AG20443 (cell line): ENCODE data around the gene FRS2.

Experiments
- DNase-seq: peaks from one replicate; pipeline ENCODE4 v3.0.0; 2012; ENCODE audit warnings: low spot score, mixed read lengths

FRS2 gene

GRCh38 chr12:69464428-69464827, 5.8 kb upstream of the FRS2 start:
- DNase-seq: no peak

DNA sequence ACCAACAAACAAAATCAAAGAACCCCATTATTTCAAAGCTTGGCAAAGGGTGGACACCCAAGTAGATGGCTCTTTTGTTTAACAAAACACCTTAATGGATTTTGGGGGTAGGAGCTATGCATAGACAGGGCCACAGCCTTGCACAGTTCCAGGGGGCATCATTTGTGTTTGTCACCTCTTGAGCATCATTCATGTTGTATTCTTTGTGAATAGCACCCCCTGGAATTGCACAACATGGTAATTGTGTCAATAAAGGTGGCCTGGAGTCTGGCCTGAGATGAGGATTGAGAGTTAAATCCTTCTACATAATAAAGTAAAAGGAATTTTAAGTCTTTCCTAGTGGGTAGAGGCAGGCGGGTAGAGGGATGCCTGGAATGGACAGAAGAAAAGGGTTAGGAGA, 3.3 kb upstream of the FRS2 start:
- no peak for DNase-seq

GRCh38 chr12:69467366-69467765, 2.8 kb upstream of the FRS2 start:
- DNase-seq: no peak

DNA sequence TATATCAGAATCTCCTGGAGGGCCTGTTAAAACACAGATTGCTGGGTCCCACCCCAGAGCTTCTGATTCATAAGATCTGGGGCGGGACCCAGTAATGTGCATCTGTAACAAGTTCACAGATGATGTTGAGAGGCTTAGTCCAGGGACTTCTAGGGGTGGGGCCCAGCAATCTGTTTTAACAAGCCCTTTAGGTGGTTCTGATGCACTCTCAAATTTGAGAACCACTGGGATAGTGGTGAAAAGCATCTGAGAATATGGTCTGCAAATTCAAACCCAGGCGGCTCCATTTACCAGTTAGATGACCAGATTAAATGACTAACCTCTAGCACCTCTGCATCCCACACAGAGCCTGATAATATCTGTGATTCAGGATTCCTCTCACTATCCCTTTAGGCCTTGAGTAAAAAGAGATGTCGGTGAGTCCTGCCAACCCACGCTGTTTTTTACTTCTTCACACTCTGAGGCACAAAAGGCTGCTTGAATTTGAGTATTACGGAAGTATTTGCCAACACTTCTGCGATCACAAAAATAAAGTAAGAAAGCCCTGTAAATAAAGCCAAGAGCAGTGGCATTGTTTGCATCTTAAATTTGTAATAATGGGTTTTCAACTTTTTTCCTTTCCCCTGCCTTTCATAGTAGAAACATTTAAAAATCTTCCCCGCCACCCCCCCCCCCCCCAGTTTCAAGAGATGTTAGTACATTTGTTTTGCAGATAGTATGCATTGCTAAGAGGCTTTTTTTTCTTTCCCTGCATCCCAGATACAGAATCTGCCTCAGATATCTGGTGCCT, 1.8 kb upstream of the FRS2 start:
- DNase-seq: no peak

DNA sequence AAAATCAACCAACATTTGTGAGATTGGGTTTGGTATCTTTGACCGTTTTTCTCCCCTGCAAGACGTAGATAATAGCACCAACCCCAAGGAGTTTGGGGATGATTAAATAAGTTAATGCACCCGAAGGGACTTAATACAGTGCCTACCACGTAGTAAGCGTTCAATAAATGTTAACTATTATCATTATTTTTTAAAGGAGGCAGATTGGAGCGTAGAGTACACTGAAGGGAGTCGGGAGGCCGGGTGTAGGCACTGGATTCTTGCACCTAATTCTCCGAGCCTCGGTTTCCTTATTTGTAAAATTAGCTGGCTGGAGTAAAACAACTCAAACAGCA, 367 bp upstream of the FRS2 start:
- DNase-seq: peak; percentile 18

- DNase-seq: no peak
Observed at GRCh38 chr12:69471076-69471430, 865 bp downstream of the FRS2 start.

- DNase-seq: no peak
Observed at GRCh38 chr12:69471667-69472385, 1.6 kb downstream of the FRS2 start.

- no peak for DNase-seq
Observed at GRCh38 chr12:69473262-69473661, 3.1 kb downstream of the FRS2 start.

- no peak for DNase-seq
Observed at GRCh38 chr12:69474456-69474855, 4.3 kb downstream of the FRS2 start.

GRCh38 chr12:69475237-69475975, 5.2 kb downstream of the FRS2 start:
- peak; percentile 45 for DNase-seq

- DNase-seq: no peak
Observed at GRCh38 chr12:69476276-69477017, 6.3 kb downstream of the FRS2 start.

DNA sequence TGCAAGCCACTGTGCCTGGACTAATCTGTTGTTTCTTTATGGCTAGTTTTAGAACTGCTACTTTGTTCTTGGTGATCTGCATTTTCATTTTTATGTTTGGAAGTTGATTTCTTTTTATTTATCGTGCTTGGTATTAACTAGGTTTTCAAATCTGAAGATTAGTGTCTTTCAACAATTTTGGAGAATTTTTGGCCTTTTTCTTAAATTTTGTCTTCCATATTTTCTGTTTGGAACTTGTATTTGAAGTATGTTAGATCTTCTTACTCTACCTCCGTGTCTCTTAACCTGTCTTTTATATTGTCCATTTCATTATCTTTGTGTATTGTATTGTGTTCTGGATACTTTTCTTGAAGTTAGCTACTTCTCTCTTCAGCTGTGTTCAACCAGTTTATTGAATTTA, 9.5 kb downstream of the FRS2 start:
- no peak for DNase-seq

DNA sequence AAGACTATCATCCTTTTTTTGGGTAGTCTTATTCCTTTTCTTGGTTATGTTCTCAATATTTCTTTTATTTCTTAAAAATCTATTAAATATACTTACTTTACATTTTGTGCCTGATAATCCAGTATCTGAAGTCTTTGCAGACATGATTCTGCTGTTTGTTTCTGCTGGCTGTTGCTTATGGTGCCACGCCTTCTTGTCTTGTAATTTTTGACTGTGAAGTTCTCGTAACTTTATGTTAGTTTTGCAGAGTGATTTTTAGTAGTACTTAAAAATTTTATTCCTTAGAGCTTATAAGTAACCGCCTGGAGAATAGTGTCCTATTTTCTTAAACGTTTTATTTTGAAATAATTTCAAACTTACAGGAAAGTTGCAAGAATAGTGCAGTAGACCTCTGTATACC, 10.5 kb downstream of the FRS2 start:
- no peak for DNase-seq

DNA sequence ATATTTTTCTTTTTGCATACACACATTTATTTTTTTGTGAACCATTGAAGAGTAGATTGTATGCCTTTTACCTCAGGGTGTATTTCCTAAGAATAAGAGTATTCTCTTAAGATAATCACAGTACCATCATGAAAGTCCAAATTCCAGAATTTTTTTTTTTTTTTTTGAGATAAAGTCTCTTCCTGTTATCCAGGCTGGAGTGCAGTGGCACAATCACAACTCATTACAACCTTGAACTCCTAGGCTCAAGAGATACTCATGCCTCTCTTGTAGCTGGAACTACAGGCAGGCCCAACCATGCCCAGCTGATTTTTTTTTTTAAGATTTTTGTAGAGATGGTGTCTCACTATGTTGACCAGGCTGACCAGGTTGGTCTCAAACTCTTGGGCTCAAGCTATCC, 10.9 kb downstream of the FRS2 start:
- DNase-seq: no peak

- DNase-seq: no peak
Observed at GRCh38 chr12:69483700-69484099, 13.5 kb downstream of the FRS2 start.

- DNase-seq: no peak
Observed at GRCh38 chr12:69484428-69484827, 14.2 kb downstream of the FRS2 start.

DNA sequence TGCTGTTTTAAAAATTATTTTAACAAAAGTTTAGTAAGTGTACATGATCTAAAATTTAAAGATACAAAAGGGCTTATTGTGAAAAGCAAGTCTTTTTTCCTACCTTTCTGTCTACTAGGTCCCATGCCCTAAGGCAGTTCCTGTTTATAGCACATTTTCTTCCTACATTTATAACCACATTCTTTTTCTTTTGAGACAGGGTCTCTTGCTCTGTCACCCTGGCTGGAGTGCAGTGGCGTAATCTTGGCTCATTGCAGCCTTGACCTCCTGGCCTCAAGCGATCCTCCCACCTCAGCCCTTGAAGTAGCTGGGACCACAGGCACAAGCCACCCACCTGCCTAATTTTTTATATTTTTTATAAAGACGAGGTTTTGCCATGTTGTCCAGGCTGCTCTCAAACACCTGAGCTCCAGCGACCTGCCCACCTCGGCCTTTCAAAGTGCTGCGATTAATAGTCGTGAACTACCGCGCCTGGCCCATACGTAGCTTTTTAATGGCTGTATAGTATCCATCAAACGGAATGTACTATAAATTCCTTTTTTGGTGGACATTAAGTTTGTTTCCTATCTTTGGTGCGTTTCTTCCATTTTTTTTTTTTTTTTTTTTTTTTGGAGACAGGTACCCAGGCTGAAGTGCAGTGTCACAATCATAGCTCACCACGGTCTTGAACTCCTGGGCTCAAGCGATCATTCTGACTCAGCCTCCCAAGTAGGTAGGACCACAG, 20.9 kb downstream of the FRS2 start:
- DNase-seq: no peak

DNA sequence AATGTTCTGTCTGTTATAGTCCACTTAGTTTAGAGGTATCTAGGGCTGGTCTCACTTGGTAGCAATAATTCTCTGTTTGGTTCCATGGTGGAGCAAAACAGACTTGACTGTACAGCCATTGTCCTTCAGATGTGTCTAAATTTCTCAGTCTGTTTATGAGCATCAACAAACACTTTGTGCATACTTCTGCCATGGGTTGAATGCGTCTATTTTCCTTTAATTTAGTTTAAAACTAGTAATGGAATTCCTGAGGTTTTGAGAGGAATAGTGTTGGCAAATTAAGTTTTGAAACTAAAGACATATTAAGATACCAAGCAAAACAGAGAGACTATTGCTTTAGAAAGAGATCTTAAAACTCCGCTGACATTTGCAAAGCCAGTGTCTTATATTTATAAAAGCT, 22.6 kb downstream of the FRS2 start:
- DNase-seq: no peak

DNA sequence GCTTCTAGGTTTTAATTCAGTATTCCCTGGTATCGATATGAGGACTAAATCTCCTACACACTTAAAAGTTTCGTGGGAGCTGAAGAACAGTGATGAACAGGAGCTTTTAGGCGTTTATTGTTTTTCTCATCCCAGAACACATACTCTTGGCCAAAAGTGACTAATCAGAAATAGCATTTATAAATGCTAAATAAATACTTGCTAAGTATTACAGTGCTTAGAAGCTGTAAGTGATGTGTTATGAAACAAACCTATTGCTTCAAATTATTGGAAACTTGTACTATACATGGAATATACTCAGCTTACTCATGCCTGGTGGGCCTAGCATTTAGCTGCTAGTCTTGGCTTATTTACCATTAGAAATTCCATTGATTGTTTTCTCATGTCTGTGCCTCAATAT, 24.9 kb downstream of the FRS2 start:
- DNase-seq: no peak

GRCh38 chr12:69497308-69498026, 27.3 kb downstream of the FRS2 start:
- no peak for DNase-seq

DNA sequence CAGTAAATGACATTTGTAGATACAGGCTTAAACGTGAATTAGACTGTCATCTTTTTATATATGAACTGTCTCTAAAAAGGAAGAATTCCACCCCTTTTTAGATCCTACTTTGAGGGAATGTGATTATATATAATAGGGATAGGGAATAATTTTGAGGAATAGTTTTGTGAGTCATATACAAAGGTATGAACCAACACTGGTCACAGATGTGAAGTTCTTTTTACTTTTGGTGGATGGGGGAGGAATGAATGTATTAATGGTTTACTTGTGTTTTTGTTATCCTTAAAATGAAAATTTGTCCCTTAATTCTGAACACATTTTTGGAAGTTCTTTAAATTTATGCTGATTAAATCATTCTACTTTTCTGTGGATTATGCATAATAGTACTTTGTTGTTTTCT, 30.4 kb downstream of the FRS2 start:
- DNase-seq: no peak
